NCI-H82 (cell line): ENCODE measurements around the gene DISP3.

Experiments
- DNase-seq: peaks from one replicate; lab custom pipeline; 2025; lab: John Stamatoyannopoulos, UW

DISP3 gene

DNA sequence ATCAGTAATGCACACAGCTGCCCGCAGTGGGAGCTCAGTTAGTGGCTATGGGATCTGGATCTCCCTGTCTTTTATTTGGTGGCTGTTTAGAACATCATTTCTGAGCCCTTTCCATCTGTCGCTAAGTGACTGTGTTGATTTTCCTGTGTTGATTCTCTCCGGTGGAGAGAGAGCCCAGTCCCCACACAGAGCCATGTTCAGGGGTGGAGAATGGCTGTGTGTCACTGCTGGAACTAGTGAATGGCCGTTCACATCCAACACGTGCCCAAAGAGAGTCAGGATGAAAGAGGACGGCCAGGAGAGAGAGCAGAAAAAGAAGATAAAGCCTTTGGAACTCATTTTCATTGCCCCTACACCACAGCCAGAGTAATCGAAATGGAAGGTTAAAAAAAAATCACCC lies 99.0 kb downstream of the DISP3 start:
- peak; percentile 57 for DNase-seq

DNA sequence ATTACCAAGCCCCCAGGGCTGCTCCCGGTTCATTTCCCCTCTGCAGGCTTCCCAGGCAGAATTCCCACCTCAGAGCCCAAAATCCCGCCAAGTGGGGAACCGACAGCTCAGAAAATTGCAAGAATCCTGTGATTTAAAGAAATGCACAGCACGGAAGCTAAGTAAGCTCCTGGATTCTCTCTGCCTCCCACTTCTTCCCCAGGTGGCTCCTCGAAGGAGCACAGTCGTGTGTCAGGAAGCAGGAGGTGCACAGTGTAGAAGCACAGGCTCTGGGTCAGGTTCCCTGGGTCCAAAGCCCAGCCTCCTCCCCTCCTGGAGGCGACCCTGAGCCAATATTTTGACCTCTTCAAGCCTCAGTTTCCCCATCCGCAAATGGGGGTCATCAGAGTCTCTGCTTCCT lies 100.6 kb downstream of the DISP3 start:
- peak; percentile 48 for DNase-seq

DNA sequence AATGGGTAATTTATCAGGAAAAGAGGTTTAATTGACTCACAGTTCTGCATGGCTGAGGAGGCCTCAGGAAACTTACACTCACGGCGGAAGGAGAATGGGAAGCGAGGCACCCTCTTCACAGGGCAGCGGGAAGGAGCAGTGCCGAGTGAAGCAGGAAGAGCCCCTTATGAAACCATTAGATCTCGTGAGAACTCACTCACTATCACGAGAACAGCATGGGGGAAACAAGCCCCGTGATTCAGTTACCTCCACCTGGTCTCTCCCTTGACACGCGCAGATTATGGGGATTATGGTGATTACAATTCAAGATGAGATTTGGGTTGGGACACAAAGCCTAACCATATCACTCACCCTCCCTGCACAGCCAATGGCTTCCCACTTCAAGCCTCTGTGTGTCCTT lies 101.1 kb downstream of the DISP3 start:
- DNase-seq = peak; percentile 97

DNA sequence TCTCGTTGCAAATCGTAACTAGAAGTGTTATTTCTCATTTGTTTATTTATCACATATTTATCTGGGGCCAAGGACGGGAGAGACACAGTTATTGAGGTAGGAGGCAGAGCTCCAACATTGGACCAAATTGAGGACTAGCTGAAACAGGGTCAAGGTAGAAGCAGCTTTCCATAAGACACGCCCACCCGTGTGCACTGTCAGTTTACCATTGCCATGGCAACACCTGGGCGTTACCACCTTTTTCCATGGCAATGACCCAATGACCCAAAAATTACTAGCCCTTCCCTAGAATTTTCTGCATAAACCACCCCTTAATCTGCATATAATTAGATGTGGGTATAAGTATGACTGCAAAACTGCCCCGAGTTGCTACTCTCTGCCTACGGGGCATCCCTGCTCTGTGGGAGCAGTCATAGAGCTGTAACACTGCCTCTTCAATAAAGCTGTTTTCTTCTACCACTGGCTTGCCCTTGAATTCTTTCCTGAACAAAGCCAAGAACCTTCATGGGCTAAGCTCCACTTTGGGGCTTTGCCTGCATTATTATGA lies 102.6 kb downstream of the DISP3 start:
- no peak for DNase-seq

DNA sequence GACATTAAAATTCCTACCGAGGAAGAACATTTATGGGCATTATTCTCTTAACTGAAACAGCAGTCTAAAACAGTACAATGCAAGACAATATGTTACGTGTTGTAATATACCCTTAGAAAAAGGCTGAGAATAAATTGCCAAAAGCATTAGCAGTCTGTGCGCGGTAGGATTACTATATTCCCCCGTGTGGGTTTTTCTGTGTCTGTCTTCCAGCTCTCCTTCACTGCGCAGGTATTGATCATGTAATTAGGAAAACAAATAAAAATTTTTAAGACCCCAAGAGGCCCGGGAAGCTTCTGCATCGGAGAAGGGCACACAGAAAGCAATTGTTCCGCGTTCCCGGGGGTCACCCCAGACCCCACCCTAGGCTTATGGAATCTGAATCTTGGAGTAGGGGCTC lies 106.4 kb downstream of the DISP3 start:
- DNase-seq = no peak
